OCI-M2 (cell line): Measurements from ENCODE around the gene ALDH1B1.

ENCODE experiments used
- DNase-seq: peaks from one replicate; lab custom pipeline; 2025; ENCODE audit not compliant: unreplicated experiment; lab: John Stamatoyannopoulos, UW

ALDH1B1 gene

DNA sequence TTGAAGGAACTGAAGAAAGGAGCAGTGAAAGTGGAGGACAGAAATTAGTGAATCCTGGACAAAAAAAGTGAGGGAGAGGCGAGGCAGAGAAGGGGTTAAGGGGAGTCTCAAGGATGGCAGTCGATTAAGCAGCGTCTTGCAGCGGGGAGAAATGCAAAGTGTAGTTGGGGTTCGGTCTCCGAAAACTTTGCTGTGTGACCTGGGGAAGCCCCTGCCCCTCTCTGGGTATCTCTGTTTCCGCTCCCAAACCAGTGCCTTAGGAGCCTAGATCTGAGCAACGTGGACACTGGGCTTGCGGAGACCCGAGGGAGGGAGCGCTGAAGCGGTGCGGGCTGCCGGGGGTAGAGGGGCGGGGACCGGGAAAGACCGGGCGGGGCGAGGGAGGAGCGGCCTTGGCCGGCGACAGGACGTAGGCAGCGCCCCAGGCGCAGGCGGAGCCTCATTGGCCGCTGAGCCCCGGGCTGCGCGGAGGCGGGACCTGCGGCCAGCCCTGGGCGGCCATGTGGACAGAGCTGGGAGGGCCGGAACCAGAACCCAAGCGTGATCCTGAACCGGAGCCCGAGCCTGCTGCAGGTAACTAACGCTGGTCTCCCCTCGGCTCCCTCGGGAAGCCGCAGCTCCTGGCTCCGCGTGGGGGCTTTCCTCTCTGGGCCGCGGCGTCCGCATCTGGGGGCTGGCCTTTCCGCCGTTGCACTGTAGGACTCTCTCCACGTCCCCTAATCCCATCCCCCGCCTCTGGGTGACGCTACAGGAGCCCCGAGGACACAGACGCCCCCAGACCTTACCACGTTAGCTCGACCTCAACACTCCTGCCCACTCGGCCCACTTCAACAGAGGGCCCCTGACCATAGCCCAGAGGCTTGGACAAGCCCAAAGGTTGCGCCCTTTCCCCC, at the start of gene ALDH1B1:
Gene ALDH1B1, plus strand, starts transcription at position 468 of the 893 bp plus-strand sequence. CDS start 3,047 bp downstream, outside the sequence.
- DNase-seq: no peak

DNA sequence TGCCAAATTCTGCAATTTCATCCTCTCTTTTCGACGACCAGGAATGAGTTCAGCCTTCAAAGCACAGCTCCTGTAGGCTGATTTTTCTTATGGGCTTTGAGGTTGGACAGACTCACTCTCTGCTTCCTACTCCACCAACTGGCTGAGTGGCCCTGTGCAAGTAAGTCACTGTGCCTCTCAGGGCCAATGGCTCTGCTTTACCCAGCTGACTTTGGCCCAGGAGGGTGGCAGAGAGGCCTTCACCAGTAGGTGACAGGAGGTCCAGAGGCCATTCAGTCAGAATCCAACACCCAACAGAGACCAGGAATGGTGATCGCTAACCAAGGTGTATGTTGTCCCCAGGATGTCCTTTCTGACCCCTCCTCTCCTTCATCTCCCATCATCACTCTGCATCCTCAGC, 49.5 kb upstream of the ALDH1B1 start:
- no peak for DNase-seq

DNA sequence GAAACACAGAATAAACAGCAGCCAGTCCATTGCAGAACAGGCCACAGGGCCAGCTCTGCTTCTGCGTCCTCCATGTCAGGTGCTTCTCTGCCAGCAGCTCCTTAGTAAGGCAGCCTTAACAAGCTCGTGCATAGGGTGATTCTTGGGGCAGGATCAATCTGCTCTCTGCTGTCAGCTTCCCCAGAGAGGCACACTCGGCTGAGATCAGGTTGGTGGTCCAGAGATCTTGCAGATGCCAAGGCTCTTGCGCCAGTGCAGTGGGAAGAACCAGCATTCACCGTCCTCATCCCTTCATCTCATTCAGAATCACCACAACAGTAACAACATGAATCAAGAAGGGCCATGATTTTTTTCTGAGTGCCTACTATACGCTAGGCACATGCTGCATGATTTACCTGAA, 49.0 kb upstream of the ALDH1B1 start:
- DNase-seq: no peak

DNA sequence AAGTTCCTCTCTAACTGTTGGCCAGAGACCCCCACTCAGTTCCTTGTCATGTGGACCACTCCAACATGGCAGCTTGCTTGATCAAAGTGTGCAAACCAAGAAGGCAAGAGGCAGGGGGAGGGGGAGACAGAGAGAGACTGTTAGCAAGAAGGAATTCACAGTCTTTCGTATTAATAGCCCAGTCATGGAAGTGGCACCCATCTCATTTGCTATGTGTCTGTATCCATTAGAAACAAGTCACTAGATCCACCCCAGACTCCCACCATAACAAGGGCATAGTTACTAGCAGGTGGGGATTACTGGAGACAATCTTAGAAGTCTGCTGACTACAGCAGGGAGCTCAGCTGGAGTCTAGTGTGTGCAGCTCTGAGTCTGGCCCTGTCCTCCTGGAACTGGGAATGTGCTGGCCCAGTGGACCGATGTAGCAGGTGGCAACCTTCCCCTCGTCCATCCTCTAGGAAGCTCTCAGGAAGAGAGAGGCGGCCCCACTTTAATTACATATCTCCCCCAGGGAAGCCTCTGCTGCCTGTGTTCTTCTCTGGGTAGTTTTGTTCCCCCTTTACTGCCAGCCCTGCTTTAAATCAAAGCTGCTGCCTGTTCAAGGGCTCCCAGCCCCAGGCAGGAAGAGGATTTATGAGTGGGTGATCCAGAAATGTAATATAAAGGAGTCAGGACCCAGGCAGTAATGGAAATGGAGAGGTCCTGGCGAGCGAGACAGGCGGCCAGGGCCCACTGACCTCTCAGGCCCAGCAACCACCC, 47.8 kb upstream of the ALDH1B1 start:
- DNase-seq: no peak

DNA sequence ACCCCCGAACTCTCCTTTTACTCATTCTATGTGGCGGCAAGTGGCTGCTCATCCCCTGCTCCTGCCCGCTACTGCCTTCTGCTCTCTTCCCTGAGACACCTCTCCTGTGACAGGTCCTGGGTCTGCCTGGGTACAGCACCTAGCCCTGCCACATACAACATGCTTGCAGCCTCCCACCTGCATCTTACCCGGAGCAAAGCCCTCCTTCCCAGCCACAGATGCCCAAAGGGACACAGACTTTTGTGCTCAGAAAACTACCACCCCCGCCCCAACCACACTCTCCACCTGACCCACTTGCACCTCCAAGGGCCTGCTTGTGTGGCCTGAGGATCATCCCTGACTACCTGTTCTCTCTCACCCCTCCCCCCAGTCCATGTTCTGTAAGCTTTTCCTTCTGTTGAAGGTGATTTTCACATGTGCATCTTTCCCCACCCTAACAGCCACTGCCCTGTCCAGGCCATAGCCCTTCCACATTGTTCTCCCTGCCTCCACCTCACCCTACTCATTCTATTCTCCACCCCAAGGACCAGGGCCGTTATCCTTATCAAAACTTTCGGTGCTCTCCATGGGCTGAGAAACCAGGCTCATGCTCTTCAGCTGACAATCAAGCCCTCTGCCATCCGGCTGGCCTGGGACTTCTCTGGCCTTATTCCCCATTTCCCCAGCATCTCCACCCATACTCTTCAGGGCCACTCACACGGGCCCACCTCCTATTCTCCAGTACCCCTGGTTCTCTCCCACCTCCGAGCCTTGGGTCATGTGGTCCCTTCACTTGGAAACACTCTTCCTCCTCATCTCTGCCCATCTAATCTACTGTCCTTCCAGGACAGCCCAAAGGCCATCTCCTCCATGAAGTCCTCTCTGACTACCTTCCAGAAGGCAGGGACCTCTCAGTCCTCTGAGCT, 46.4 kb upstream of the ALDH1B1 start:
- no peak for DNase-seq

DNA sequence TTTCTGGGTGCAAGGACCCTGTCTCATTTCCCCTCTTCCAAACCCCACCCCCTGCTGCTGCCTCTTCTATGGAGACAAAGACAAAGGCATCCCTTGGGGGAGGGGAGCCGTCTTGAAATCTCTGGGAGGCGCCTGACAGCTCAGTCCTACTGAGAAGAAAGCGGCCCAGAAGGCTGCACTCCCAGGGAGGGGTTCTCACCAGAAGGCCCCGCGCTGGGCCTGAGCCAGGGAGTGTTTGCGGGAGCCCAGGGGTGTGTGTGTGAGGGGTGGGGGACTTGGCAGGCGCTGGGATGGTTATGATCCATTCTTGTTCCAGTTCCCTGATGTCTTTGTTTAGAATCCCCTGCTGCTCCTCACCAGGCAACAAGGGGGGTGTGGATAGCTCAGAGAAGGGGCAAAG, 45.7 kb upstream of the ALDH1B1 start:
- no peak for DNase-seq

DNA sequence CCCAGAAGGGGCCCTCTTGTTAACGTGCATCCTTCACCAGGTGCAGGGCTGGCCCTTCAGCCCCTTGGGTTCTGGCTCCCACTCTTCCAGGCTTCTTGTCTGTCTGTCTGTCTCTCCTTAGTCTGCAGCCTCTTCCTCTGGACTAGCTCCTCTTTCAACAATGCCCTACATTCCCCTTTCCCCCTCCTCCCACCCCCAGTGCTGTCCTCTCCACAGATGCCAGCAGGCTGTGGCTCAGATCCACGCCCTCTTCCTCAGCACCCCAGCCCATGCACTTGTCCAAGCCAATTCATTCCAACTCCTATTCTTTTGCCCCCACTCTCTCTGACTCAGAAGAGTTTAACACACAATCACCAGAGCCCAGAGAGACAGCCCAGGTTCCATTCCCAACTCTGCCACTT, 45.2 kb upstream of the ALDH1B1 start:
- no peak for DNase-seq

- no peak for DNase-seq
These were observed 44.6 kb upstream of the ALDH1B1 start for GRCh38 chr9:38347946-38348345.

GRCh38 chr9:38350529-38350928, 42.0 kb upstream of the ALDH1B1 start:
- DNase-seq: no peak

- no peak for DNase-seq
These were observed 39.8 kb upstream of the ALDH1B1 start for GRCh38 chr9:38352530-38353328.

- no peak for DNase-seq
These were observed 37.4 kb upstream of the ALDH1B1 start for GRCh38 chr9:38355115-38355514.

DNA sequence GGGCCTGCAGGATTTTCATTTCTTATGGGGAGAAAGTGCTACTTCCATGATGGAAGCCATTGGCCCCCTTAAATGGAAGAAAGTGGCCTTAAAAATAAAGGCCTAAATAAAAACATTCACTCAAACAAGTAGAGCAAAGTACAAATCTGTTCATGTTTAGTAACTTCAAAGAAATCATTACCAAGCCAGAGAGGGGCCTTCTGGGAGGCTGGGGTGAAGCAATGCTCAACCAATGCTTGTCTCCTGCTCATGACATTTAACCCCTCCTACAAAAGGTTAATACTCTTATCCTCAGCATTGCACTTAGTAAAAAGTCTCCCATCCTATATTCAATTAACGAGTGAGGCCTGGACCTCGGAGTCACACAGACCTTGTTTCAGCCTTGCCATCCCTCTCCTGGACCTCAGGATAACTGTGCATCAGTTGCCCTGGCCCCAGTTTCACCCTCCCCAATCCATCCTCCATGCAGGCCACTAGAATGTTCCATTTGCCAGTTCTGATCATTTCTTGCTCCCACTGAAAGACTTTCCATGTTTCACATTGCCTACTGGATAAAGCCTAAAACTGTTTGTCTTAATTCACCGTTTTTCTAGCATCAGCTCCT, 36.9 kb upstream of the ALDH1B1 start:
- DNase-seq: no peak

- DNase-seq: no peak
These were observed 35.7 kb upstream of the ALDH1B1 start for GRCh38 chr9:38356851-38357250.

- no peak for DNase-seq
These were observed 35.0 kb upstream of the ALDH1B1 start for GRCh38 chr9:38357350-38358114.

- no peak for DNase-seq
These were observed 33.9 kb upstream of the ALDH1B1 start for GRCh38 chr9:38358390-38359296.

DNA sequence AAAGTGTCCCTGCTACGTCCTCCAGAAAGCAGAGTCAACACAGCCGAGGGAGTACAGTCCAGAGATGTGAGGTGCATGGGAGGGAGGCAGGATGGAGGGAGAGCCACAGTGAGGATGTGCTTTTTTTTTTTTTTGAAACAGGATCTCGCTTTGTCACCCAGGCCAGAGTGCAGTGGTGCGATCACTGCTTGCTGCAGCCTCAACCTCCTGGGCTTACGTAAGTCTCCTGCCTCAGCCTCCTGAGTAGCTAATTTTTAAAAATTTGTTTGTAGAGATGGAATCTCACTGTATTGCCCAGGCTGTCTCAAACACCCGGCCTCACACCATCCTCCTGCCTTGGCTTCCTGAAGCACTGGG, 33.2 kb upstream of the ALDH1B1 start:
- no peak for DNase-seq

GRCh38 chr9:38359689-38360385, 32.7 kb upstream of the ALDH1B1 start:
- no peak for DNase-seq
